K562 (cell line): Measurements from ENCODE around the gene PRSS23. TPM values are rescaled to one million over a fixed set of nuclear protein-coding genes. Genes with fewer than 3 reads are reported as not detected.
A peak's percentile ranks its signal among the peaks of the same experiment; 100 is the strongest.

Source experiments
- BDP1 ChIP-seq: IDR thresholded peaks from 3 replicates; pipeline ENCODE4 v1.6.1; 2011; ENCODE audit not compliant: insufficient read length, insufficient read depth
- DDX20 ChIP-seq: fragments of 450-650 bp; IDR thresholded peaks from 2 replicates; pipeline ENCODE4 v1.6.1; 2016; ENCODE audit warnings: missing genetic modification characterization, low read depth, mild to moderate bottlenecking, missing compliant biosample characterization, moderate library complexity
- MAFF ChIP-seq: IDR thresholded peaks from 2 replicates; pipeline ENCODE4 v1.6.1; 2012; ENCODE audit warnings: low read length, improper control_type of control experiment
- RBM39 ChIP-seq: fragments of 200-400 bp; formaldehyde crosslinking; optimal IDR thresholded peaks from 2 replicates; pipeline ENCODE3; 2018; ENCODE audit warnings: low read depth, low read length
- SNRNP70 ChIP-seq: fragments of 200-400 bp; formaldehyde crosslinking; optimal IDR thresholded peaks from 2 replicates; pipeline ENCODE3; 2017; ENCODE audit warnings: low read depth, low read length
- polyA plus RNA-seq, 8 experiments: library from polyadenylated mRNA; depleted of rRNA in 4 of 8; stranded (reverse) in 5 of 8; unstranded in 3 of 8; fragments of >200 nt; fragmentation: Nextera tagmentation in 2 of 8; fragmentation: Illumina TruSeq in 1 of 8; extraction: Ambion mirVana in 2 of 8; extraction: Trizol in 1 of 8; gene quantifications; 2 replicates each; pipeline versions ENCODE4 v1.2.1 to v1.2.3, GENCODE V29; 2011 to 2014; ENCODE audit warnings: inconsistent platforms in 1 of 8, missing spikeins in 1 of 8
- total RNA-seq, 7 experiments: library from RNA; depleted of rRNA in 6 of 7; stranded (reverse); fragments of >200 nt in 6 of 7; fragmentation: Illumina TruSeq in 2 of 7; extraction: Trizol in 2 of 7; gene quantifications; 2 replicates each; pipeline versions ENCODE4 v1.2.1 to v1.2.3, GENCODE V29; 2011 to 2021; ENCODE audit warnings: low replicate concordance in 1 of 7
- TF ChIP-seq, protein P1 (sequence below), 2 experiments: fragments of 450-650 bp in 1 of 2; sonication (generic) in 1 of 2; formaldehyde crosslinking in 1 of 2; IDR thresholded peaks; 2 replicates each; pipeline versions ENCODE4 v1.7.1 to v1.9.0; 2016 to 2022; ENCODE audit warnings: inconsistent platforms in 1 of 2, mild to moderate bottlenecking in 1 of 2, missing genetic modification reagents in 1 of 2

Gene PRSS23
- total and polyA plus RNA-seq, 9 of the 15 experiments (the other 6 are each of a cell fraction or from before 2014, with no cell fraction given): 0.04 to 0.51 (median 0.11) TPM; not detected in 2

DNA sequence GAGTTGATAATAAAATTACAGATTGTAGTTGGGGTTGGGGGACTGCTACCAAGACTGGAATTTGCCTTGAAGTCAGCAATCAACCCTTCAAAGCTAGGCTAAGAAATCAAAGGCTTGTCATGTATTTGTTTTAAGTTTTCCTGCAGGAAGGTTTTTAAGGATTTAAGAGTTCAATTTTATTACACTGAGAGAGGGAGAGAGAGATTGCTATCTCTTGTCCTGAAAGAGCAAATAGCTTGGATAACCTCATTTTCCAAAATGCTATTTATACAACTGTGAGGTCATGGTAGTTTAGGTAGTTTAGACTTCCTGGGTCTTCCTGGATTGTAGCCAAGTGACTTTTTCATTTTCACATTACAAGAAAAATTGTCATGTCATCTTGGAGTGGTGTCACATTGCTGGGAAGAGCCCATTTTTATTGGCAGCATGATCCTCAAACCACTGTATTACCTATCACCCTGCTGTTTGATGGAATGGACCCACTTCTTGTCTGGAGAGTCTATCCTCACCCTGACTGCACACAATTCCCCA is 10.1 kb upstream of the PRSS23 start (continued):
- TF ChIP-seq, protein P1, sequence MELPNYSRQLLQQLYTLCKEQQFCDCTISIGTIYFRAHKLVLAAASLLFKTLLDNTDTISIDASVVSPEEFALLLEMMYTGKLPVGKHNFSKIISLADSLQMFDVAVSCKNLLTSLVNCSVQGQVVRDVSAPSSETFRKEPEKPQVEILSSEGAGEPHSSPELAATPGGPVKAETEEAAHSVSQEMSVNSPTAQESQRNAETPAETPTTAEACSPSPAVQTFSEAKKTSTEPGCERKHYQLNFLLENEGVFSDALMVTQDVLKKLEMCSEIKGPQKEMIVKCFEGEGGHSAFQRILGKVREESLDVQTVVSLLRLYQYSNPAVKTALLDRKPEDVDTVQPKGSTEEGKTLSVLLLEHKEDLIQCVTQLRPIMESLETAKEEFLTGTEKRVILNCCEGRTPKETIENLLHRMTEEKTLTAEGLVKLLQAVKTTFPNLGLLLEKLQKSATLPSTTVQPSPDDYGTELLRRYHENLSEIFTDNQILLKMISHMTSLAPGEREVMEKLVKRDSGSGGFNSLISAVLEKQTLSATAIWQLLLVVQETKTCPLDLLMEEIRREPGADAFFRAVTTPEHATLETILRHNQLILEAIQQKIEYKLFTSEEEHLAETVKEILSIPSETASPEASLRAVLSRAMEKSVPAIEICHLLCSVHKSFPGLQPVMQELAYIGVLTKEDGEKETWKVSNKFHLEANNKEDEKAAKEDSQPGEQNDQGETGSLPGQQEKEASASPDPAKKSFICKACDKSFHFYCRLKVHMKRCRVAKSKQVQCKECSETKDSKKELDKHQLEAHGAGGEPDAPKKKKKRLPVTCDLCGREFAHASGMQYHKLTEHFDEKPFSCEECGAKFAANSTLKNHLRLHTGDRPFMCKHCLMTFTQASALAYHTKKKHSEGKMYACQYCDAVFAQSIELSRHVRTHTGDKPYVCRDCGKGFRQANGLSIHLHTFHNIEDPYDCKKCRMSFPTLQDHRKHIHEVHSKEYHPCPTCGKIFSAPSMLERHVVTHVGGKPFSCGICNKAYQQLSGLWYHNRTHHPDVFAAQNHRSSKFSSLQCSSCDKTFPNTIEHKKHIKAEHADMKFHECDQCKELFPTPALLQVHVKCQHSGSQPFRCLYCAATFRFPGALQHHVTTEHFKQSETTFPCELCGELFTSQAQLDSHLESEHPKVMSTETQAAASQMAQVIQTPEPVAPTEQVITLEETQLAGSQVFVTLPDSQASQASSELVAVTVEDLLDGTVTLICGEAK (IDR thresholded peaks at IDR 0.05): no peak
- TF ChIP-seq, protein P1 (CRISPR knock-in tag; IDR thresholded peaks at IDR 0.05): no peak
- peak; percentile 1; the same call in 1 of the 2 replicates for TF ChIP-seq MAFF
- no peak for TF ChIP-seq DDX20 (tag)
- no peak for TF ChIP-seq SNRNP70
- no peak for TF ChIP-seq BDP1
- no peak for TF ChIP-seq RBM39
- TF ChIP-seq, all 486 proteins: peak for 14
